Karpas-422 (cell line): ENCODE results near the gene EML6. TPM values are rescaled to one million over a fixed set of nuclear protein-coding genes. Genes with fewer than 3 reads are reported as not detected.

ENCODE experiments used
- DNase-seq: peaks from one replicate; pipeline ENCODE4 v3.0.0-alpha.2; 2015
- H2AFZ ChIP-seq: fragments of 200-600 bp; sonication (generic); 2 replicates; pipeline ENCODE4 v1.6.1; 2014; ENCODE audit warnings: antibody characterized with exemption, low read length, mixed read lengths
- H3K27ac ChIP-seq: fragments of 200-600 bp; sonication (generic); 2 replicates; pipeline ENCODE4 v1.5.1; 2014; ENCODE audit warnings: mild to moderate bottlenecking, low read length, moderate library complexity
- H3K27me3 ChIP-seq: fragments of 200-600 bp; sonication (generic); 2 replicates; pipeline ENCODE4 v1.6.1; 2014; ENCODE audit warnings: low read length, mixed read lengths
- H3K36me3 ChIP-seq: fragments of 200-600 bp; sonication (generic); 2 replicates; pipeline ENCODE4 v1.6.1; 2014; ENCODE audit warnings: low read length, mixed read lengths; ENCODE audit not compliant: insufficient read depth
- H3K4me1 ChIP-seq: fragments of 200-600 bp; sonication (generic); 2 replicates; pipeline ENCODE4 v1.6.1; 2014; ENCODE audit warnings: mild to moderate bottlenecking, low read length, mixed read lengths
- H3K4me2 ChIP-seq: fragments of 200-600 bp; sonication (generic); 2 replicates; pipeline ENCODE4 v1.6.1; 2014; ENCODE audit warnings: low read length, low read depth, mild to moderate bottlenecking; ENCODE audit not compliant: poor library complexity, severe bottlenecking
- H3K4me3 ChIP-seq: fragments of 200-600 bp; sonication (generic); 2 replicates; pipeline ENCODE4 v1.5.1; 2014; ENCODE audit warnings: mild to moderate bottlenecking, antibody characterized with exemption, low read length, mixed read lengths
- H3K79me2 ChIP-seq: fragments of 200-600 bp; sonication (generic); 2 replicates; pipeline ENCODE4 v1.6.1; 2014; ENCODE audit warnings: mild to moderate bottlenecking, low read length, mixed read lengths
- H3K9ac ChIP-seq: fragments of 200-600 bp; sonication (generic); 2 replicates; pipeline ENCODE4 v1.6.0; 2014; ENCODE audit warnings: low read length
- H3K9me2 ChIP-seq: fragments of 200-600 bp; sonication (generic), shearing (Covaris generic); replicated peaks from 2 replicates; pipeline ENCODE4 v1.6.0; 2014; ENCODE audit warnings: mild to moderate bottlenecking, low read length, moderate library complexity; ENCODE audit not compliant: insufficient read depth
- H3K9me3 ChIP-seq: fragments of 300-700, 200-600 bp; sonication (generic); 2 replicates; pipeline ENCODE4 v1.6.1; 2014; ENCODE audit warnings: low read length, mixed read lengths
- H4K20me1 ChIP-seq: fragments of 200-600 bp; sonication (generic); 2 replicates; pipeline ENCODE4 v1.6.1; 2014; ENCODE audit warnings: mild to moderate bottlenecking, antibody characterized with exemption, low read length, low read depth; ENCODE audit not compliant: insufficient read depth
- total RNA-seq: library from RNA; depleted of rRNA; stranded (reverse); fragments of >200 nt; shearing (Covaris generic); gene quantifications from 2 replicates; pipeline ENCODE4 v1.2.3, GENCODE V29; 2014; ENCODE audit warnings: low replicate concordance

Gene EML6
- total RNA-seq, 1 experiment from 2014 or later, result 187 TPM

GRCh38 chr2:54947136-54947535 lies 223.7 kb downstream of the EML6 start:
- Histone ChIP-seq H3K4me2 (no peak overlapping the region), H3K9ac (no peak overlapping the region), H3K9me3 (no peaks in the 10 kb centered on the region), H4K20me1 (no peaks in the 10 kb centered on the region), H2AFZ (no peak overlapping the region), H3K27ac (no peak overlapping the region), H3K36me3 (peaks cover 36% of the 10 kb centered on the region), H3K79me2 (no peaks in the 10 kb centered on the region), H3K9me2 (no peaks in the 10 kb centered on the region), H3K27me3 (no peaks in the 10 kb centered on the region), H3K4me1 (no peaks in the 10 kb centered on the region), H3K4me3 (no peak overlapping the region)
- no peak for DNase-seq

GRCh38 chr2:54947646-54948045 lies 224.2 kb downstream of the EML6 start:
- H3K79me2 ChIP-seq, result no peaks in the 10 kb centered on the region
- H3K36me3 ChIP-seq, result peaks cover 41% of the 10 kb centered on the region
- H3K27ac ChIP-seq, result no peak overlapping the region
- H3K9me2 ChIP-seq, result no peaks in the 10 kb centered on the region
- no peaks in the 10 kb centered on the region for H4K20me1 ChIP-seq
- no peak overlapping the region for H3K4me3 ChIP-seq
- no peak overlapping the region for H3K4me2 ChIP-seq
- H3K9ac ChIP-seq, result no peak overlapping the region
- H2AFZ ChIP-seq, result no peak overlapping the region
- H3K27me3 ChIP-seq, result no peaks in the 10 kb centered on the region
- H3K4me1 ChIP-seq, result no peaks in the 10 kb centered on the region
- no peak for DNase-seq
- no peaks in the 10 kb centered on the region for H3K9me3 ChIP-seq

GRCh38 chr2:54948120-54948519 lies 224.7 kb downstream of the EML6 start:
- no peak overlapping the region for H3K9ac ChIP-seq
- no peaks in the 10 kb centered on the region for H3K4me1 ChIP-seq
- H3K79me2 ChIP-seq, result no peaks in the 10 kb centered on the region
- no peak overlapping the region for H3K4me2 ChIP-seq
- no peaks in the 10 kb centered on the region for H4K20me1 ChIP-seq
- H3K4me3 ChIP-seq, result no peak overlapping the region
- DNase-seq, result no peak
- no peaks in the 10 kb centered on the region for H3K9me3 ChIP-seq
- H3K9me2 ChIP-seq, result no peaks in the 10 kb centered on the region
- no peaks in the 10 kb centered on the region for H3K27me3 ChIP-seq
- no peak overlapping the region for H2AFZ ChIP-seq
- H3K36me3 ChIP-seq, result peaks cover 45% of the 10 kb centered on the region
- H3K27ac ChIP-seq, result no peak overlapping the region

- no peak for DNase-seq
- Histone ChIP-seq H3K4me1 (no peaks in the 10 kb centered on the region), H4K20me1 (no peaks in the 10 kb centered on the region), H3K4me3 (no peak overlapping the region), H3K79me2 (no peaks in the 10 kb centered on the region), H3K9me2 (no peaks in the 10 kb centered on the region), H3K9me3 (no peaks in the 10 kb centered on the region), H3K36me3 (peaks cover 55% of the 10 kb centered on the region), H2AFZ (no peak overlapping the region), H3K27me3 (no peaks in the 10 kb centered on the region), H3K9ac (no peak overlapping the region), H3K4me2 (no peak overlapping the region), H3K27ac (no peak overlapping the region)
These were observed 226.0 kb downstream of the EML6 start for GRCh38 chr2:54949431-54949830.

GRCh38 chr2:54950811-54951210 lies 227.3 kb downstream of the EML6 start:
- H4K20me1 ChIP-seq, result no peaks in the 10 kb centered on the region

GRCh38 chr2:54952425-54952824 lies 229.0 kb downstream of the EML6 start:
- Histone ChIP-seq H3K9me3 (no peaks in the 10 kb centered on the region), H2AFZ (no peak overlapping the region), H4K20me1 (no peaks in the 10 kb centered on the region), H3K9me2 (no peaks in the 10 kb centered on the region), H3K27ac (no peak overlapping the region), H3K4me2 (no peak overlapping the region), H3K79me2 (no peaks in the 10 kb centered on the region), H3K27me3 (no peaks in the 10 kb centered on the region), H3K4me1 (no peaks in the 10 kb centered on the region), H3K9ac (no peak overlapping the region), H3K36me3 (peaks cover 67% of the 10 kb centered on the region), H3K4me3 (no peak overlapping the region)
- DNase-seq, result no peak

More at GRCh38 chr2:54950811-54951210, 227.3 kb downstream of the EML6 start:
- Histone ChIP-seq H3K79me2 (no peaks in the 10 kb centered on the region), H3K9ac (no peak overlapping the region), H3K9me3 (no peaks in the 10 kb centered on the region), H3K36me3 (peaks cover 64% of the 10 kb centered on the region), H3K4me3 (no peak overlapping the region), H3K4me1 (no peaks in the 10 kb centered on the region), H3K4me2 (no peak overlapping the region), H3K27ac (no peak overlapping the region), H3K9me2 (no peaks in the 10 kb centered on the region), H2AFZ (no peak overlapping the region), H3K27me3 (no peaks in the 10 kb centered on the region)
- DNase-seq, result no peak

GRCh38 chr2:54952978-54953456 lies 229.6 kb downstream of the EML6 start:
- Histone ChIP-seq H3K79me2 (no peaks in the 10 kb centered on the region), H3K27me3 (no peaks in the 10 kb centered on the region), H3K4me3 (no peak overlapping the region), H4K20me1 (no peaks in the 10 kb centered on the region), H3K9ac (no peak overlapping the region), H3K27ac (no peak overlapping the region), H3K4me1 (no peaks in the 10 kb centered on the region), H3K9me3 (no peaks in the 10 kb centered on the region), H3K9me2 (no peaks in the 10 kb centered on the region), H3K36me3 (peaks cover 67% of the 10 kb centered on the region), H3K4me2 (no peak overlapping the region), H2AFZ (no peak overlapping the region)
- DNase-seq, result no peak

GRCh38 chr2:54954158-54954557 lies 230.7 kb downstream of the EML6 start:
- Histone ChIP-seq H4K20me1 (no peaks in the 10 kb centered on the region), H3K4me1 (peaks cover 4% of the 10 kb centered on the region; the same call in 1 of the 2 replicates), H3K27ac (no peak overlapping the region), H3K4me3 (no peak overlapping the region), H2AFZ (no peak overlapping the region), H3K9ac (no peak overlapping the region), H3K27me3 (no peaks in the 10 kb centered on the region), H3K9me2 (no peaks in the 10 kb centered on the region), H3K4me2 (no peak overlapping the region), H3K79me2 (no peaks in the 10 kb centered on the region), H3K36me3 (peaks cover 74% of the 10 kb centered on the region), H3K9me3 (no peaks in the 10 kb centered on the region)
- DNase-seq, result no peak
